ENCODE results near the gene UPK3BL2.
"Not testable (repeated sequence)": the region's sequence is repeated elsewhere in the genome, so short reads cannot be mapped to it uniquely, and the experiment has no call there.

The UPK3BL2 gene, protein sequence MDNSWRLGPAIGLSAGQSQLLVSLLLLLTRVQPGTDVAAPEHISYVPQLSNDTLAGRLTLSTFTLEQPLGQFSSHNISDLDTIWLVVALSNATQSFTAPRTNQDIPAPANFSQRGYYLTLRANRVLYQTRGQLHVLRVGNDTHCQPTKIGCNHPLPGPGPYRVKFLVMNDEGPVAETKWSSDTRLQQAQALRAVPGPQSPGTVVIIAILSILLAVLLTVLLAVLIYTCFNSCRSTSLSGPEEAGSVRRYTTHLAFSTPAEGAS

DNA sequence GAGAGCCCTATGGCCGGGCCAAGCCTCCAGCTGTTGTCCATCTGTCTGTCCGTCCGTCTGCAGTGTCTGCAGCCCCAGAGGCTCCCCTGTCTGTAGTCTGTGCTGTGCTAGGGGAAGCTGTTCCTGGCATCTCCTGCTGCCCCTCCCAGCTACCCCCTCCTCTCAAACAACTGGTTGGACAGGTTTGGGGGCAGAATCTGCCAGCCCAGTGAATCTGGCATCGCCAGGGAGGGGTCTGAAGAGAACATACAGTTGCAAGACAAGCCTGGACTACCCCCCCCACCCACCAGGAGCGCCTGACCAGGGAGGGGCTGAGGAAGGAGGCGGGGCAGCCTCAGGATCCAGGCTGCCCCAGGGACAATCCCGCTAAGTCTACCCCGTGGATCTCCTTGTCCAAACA lies at the start of gene UPK3BL2:
Gene UPK3BL2 (minus strand): TSS at position 101 of the 400 bp plus-strand sequence. CDS start 60 bp downstream, at position 41.
- H3K27me3 Mint-ChIP-seq (ENCODE audit: low read depth); H3K4me3 Mint-ChIP-seq; H3K4me1 Mint-ChIP-seq; H3K9me3 Mint-ChIP-seq; H3K36me3 Mint-ChIP-seq (ENCODE audit: low read depth); H3K27ac Mint-ChIP-seq: not testable (repeated sequence)

DNA sequence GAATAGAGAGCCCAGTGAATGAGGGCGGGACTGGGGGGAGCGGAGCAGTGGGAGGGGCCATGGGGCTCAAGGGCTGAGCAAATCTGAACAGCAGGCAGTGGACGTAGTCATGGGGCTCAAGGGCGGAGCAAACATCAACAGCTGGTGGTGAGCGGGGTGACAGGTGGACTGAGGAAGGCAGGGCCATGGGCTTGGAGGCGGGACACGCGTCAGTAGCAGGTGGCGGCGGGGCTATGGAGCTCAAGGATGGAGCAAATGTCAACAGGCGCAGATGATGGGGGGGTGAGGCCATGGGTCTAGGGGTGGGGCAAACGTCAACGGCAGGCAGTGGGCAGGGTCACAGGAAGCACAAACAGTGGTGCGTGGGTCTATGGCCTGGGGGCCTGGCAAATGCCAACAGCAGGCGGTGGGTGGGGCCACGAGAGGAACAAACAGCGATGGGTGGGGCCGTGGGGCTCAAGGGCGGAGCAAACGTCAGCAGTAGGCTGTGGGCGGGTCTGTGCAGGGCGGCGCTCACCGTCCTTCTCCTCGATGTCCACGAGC lies 49.1 kb upstream of the UPK3BL2 start:
- H3K4me1 Mint-ChIP-seq; H3K36me3 Mint-ChIP-seq (ENCODE audit: low read depth); H3K9me3 Mint-ChIP-seq; H3K4me3 Mint-ChIP-seq; H3K27ac Mint-ChIP-seq; H3K27me3 Mint-ChIP-seq (ENCODE audit: low read depth): not testable (repeated sequence)

DNA sequence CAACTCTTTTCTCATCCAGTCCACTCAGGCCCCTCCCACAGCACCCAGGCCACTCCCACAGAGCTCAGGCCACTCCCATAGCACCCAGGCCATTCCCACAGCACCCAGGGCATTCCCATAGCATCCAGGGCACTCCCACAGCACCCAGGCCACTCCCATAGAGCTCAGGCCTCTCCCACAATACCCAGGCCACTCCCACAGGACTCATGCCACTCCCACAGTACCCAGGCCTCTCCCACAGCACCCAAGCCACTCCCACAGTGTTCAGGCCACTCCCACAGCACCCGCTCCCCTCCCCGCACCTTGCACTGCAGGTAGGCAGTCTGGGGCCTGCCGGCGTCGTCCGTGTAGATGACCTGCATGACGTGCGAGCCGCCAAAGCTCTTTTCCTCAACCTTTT lies 46.4 kb upstream of the UPK3BL2 start:
- H3K27me3 Mint-ChIP-seq (ENCODE audit: low read depth): not testable (repeated sequence)

DNA sequence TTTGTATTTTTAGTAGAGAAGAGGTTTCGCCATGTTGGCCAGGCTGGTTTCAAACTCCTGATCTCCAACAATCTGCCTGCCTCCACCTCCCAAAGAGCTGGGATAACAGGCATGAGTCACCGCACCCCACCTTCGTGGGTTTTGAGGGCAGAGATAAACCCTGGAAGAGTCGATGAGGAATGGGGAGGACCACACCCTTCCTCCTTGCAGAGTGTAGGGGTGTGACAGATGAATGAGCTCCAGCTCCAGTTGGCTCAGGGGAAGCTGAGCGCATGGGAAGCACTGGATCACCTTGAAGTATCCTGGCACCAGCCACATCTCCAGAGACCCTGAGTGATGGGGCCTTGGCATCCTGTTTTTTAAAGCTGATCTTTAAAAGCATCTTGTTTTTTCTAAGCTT lies 40.0 kb upstream of the UPK3BL2 start:
- H3K4me3 Mint-ChIP-seq; H3K27ac Mint-ChIP-seq; H3K27me3 Mint-ChIP-seq (ENCODE audit: low read depth); H3K4me1 Mint-ChIP-seq; H3K36me3 Mint-ChIP-seq (ENCODE audit: low read depth); H3K9me3 Mint-ChIP-seq: not testable (repeated sequence)

More for the DNA sequence above, 46.4 kb upstream of the UPK3BL2 start:
- H3K36me3 Mint-ChIP-seq (ENCODE audit: low read depth); H3K4me1 Mint-ChIP-seq; H3K4me3 Mint-ChIP-seq; H3K27ac Mint-ChIP-seq; H3K9me3 Mint-ChIP-seq: not testable (repeated sequence)

DNA sequence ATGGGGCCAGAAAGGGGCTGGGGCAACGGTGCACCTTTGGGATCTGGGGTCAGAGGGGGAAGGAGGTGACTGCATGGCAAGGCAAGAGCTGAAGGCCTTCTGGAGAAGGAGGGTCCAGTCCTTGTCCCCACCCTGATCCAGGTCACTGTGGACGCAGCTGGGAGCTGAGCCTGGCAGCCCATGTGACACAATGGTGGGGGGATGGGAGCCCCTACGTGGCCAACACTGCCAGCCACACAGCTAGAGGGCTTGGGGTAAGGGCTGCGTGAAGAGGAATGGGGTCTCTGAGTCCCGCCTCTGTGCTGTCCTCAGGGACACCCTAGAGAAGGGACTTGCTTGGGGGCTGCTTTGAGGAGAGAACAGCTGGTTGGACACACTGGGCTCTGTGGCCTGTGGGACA lies 38.2 kb upstream of the UPK3BL2 start:
- H3K4me3 Mint-ChIP-seq; H3K27me3 Mint-ChIP-seq (ENCODE audit: low read depth); H3K27ac Mint-ChIP-seq; H3K4me1 Mint-ChIP-seq; H3K9me3 Mint-ChIP-seq; H3K36me3 Mint-ChIP-seq (ENCODE audit: low read depth): not testable (repeated sequence)

DNA sequence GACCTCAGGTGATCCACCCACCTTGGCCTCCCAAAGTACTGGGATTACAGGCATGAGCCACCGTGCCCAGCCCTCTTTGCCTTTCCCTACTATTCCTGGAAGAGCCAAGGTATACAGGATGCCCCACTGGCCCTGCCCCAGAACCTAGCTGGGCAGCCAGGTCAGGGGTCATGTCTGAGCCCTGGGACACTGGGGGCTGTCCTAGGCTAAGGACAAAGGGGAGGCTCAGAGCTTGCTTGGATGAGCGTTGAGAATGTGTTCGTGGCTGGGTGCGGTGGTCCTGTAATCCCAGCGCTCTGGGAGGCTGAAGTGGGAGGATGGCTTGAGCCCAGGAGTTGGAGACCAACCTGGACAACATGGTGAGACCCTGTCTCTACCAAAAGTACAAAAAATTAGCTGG lies 35.0 kb upstream of the UPK3BL2 start:
- not testable (repeated sequence) for H3K27me3 Mint-ChIP-seq (ENCODE audit: low read depth); H3K4me1 Mint-ChIP-seq; H3K27ac Mint-ChIP-seq; H3K36me3 Mint-ChIP-seq (ENCODE audit: low read depth); H3K9me3 Mint-ChIP-seq; H3K4me3 Mint-ChIP-seq

DNA sequence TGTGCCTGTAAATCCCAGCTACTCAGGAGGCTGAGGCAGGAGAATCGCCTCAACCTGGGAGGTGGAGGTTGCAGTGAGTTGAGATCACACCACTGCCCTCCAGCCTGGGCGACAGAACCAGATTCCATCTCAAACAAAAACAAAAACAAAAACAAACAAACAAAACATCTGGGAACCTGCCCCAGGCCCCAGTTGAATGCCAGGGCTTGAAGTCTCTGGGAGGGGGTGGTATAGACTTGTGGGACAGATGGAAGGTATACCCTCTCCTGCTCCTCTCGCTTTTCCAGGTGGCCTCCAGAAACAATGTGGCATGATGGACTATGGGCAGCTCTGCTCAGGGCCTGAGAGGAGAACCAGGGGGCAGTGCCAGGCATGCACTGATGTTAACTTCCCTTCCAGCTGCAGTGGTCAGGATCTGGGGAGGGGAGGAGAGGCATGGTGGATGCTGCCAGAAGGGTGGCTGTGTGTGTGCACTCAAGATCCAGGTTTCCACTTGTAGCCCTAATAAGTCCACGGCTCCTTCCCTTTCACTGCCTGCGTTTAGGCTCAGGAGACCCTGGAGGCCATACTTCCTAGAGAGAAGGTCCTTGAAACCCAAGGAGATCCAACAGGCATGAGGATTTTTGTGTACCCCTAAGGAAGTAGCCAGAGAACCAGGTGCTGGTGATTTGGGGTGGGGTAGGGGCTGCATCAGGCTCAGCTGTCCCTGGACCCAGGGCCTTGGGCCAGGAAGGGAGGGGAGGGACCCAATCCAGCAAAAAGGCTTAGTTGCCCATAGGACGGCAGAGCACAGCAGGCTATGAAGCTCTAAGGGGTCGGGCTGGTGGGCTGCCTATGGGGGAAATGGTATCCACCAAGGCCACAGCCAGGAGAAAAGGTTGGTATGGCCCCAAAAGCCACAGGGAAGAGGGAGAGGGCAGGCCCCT lies 34.1 kb upstream of the UPK3BL2 start:
- H3K4me1 Mint-ChIP-seq; H3K27me3 Mint-ChIP-seq (ENCODE audit: low read depth); H3K4me3 Mint-ChIP-seq; H3K9me3 Mint-ChIP-seq; H3K27ac Mint-ChIP-seq; H3K36me3 Mint-ChIP-seq (ENCODE audit: low read depth): not testable (repeated sequence)

DNA sequence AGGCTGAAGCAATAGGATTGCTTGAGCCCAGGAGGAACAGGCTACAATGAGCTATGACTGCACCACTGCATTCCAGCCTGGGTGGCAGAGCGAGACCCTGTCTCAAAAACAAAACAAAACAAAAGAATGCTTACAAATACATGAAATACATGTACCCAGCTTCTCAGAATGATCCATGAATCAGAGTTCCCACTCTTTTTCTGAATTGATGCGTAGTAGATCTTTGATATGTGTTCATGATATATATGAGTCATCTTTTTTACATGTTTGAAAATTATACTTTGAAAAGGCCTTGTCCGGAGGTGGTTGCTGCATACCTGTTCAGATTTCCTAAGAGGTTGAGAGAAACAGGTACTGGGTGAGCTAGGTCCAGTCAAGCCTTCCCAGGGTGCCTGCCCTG lies 32.9 kb upstream of the UPK3BL2 start:
- H3K4me3 Mint-ChIP-seq; H3K36me3 Mint-ChIP-seq (ENCODE audit: low read depth); H3K4me1 Mint-ChIP-seq; H3K27ac Mint-ChIP-seq; H3K9me3 Mint-ChIP-seq; H3K27me3 Mint-ChIP-seq (ENCODE audit: low read depth): not testable (repeated sequence)

DNA sequence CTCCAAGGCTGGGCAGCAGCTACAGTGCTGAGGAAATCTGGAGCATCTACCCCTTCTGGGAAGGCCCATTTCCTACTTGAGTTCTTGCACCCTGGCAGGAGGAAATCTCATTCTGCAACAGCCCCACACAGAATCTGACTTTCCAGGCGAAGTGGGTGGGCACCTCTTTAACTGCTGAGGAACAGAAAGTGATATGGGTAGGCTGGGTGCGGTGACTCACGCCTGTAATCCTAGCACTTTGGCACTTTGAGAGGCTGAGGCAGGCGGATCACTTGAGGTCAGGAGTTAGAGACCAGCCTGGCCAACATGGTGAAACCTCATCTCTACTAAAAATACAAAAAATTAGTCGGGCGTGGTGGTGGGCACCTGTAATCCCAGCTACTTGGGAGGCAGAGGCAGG lies 31.1 kb upstream of the UPK3BL2 start:
- H3K4me1 Mint-ChIP-seq; H3K36me3 Mint-ChIP-seq (ENCODE audit: low read depth); H3K4me3 Mint-ChIP-seq; H3K9me3 Mint-ChIP-seq; H3K27ac Mint-ChIP-seq; H3K27me3 Mint-ChIP-seq (ENCODE audit: low read depth): not testable (repeated sequence)

DNA sequence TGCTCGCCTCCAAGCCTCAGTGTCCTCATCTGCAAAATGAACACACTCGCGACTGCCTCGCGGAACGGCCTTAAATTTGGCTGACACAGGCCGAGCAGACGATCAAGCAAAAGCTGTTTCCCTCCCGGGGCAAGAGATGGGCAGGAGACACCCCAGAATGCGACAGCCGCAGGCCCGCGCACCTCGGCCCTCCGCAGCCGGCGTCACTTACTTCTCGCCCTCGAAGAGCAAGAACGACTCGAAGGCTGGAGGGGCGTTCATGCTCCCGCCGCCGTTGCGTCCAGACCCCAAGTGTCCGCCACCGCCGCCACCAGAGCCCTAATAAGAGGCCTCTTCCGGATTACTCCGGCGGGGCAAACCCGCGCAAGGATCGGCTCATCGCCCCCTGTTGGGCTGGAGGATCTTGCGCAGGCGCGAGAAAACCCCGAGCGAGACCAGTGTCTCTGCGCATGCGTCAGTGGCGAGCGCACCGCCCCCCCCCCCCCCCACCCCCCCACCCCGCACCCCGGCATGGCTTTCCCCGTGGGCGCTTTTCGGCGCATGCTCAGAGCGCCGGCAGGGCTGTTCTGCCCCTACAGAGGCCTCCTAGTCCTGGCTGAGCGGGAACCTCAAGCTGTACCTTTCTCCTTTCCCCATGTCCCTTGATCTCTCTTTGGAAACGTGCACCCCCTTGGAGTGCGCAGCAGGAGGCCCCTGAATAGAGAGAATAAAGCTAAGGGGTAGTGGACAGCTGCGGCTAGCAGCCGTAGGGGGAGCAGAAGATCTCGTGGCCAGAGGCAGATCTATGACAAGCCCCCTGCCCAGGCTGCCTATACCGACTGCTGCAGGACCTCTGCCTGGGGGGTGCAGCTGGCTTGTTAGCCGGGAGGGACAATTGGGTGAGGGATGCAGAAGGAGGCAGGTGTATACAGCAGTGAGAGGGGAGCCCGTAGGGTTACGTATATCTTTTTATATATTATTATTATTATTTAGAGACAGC lies 29.1 kb upstream of the UPK3BL2 start, which contains the start of gene POLR2J3:
Gene POLR2J3 (minus strand): TSS at position 323 of the 979 bp plus-strand sequence. CDS start 62 bp downstream, at position 261.
- not testable (repeated sequence) for H3K27ac Mint-ChIP-seq; H3K36me3 Mint-ChIP-seq (ENCODE audit: low read depth); H3K4me1 Mint-ChIP-seq; H3K27me3 Mint-ChIP-seq (ENCODE audit: low read depth); H3K9me3 Mint-ChIP-seq
- H3K4me3 Mint-ChIP-seq: peak within 1 kb of the TSS; percentile 74 to 83 (median 82)
- TF ChIP-seq, protein P1, sequence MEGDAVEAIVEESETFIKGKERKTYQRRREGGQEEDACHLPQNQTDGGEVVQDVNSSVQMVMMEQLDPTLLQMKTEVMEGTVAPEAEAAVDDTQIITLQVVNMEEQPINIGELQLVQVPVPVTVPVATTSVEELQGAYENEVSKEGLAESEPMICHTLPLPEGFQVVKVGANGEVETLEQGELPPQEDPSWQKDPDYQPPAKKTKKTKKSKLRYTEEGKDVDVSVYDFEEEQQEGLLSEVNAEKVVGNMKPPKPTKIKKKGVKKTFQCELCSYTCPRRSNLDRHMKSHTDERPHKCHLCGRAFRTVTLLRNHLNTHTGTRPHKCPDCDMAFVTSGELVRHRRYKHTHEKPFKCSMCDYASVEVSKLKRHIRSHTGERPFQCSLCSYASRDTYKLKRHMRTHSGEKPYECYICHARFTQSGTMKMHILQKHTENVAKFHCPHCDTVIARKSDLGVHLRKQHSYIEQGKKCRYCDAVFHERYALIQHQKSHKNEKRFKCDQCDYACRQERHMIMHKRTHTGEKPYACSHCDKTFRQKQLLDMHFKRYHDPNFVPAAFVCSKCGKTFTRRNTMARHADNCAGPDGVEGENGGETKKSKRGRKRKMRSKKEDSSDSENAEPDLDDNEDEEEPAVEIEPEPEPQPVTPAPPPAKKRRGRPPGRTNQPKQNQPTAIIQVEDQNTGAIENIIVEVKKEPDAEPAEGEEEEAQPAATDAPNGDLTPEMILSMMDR (IDR thresholded peaks at IDR 0.05; ENCODE audit: unreplicated experiment in 3 of 3): peak; percentile 36 to 50 (median 37)

DNA sequence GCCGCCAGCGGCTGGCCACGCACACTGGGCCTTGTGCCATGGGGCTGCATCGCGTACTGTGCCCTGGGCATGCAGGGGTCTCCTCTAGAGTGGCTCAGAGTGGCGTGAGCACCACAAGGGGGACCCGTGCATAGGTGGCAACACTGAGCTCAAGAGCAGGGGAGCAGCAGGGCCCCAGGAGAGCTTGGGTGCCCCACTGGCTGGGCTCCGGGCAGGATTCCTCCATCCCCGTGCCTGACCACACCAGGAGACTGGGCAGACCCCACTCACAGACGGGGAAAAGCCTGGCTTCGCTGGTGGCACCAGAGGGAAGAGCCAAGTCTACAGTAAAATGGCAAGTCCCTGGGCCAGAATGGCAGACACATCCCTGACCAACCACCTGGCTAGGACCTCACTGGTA lies 25.1 kb upstream of the UPK3BL2 start:
- H3K27me3 Mint-ChIP-seq (ENCODE audit: low read depth); H3K27ac Mint-ChIP-seq; H3K9me3 Mint-ChIP-seq; H3K36me3 Mint-ChIP-seq (ENCODE audit: low read depth); H3K4me1 Mint-ChIP-seq; H3K4me3 Mint-ChIP-seq: not testable (repeated sequence)

DNA sequence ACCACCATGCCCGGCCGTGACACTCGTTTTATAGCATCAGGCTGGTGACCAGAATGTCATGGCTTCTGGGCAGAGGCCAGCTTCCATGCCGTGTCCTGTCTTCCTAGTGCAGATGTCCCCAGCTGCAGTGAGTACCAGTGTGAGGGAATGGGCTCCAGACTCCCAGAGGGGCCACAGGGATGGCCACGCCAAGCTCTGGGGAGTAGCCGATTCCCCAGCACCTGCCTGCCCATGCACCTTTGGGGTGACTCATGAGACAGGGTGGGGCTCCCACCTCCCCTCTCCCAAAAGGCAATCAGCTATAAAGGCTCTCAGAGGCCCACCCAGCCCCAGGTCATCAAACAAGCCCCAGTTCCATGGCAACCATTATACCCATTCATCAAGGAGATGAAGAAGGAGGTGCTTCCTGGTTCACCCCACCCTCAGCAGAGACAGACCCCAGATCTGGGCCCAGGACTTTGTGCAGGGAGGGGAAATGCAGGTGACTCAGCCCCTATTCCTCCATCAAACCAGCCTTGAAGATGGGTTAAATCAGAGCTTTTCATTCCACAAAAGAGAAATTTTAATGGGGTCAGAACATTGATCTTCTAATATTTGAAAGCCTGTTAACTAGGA lies 7.4 kb upstream of the UPK3BL2 start, which contains the start of gene SPDYE2:
Gene SPDYE2 (plus strand): TSS at position 419 of the 615 bp plus-strand sequence. CDS start 2,030 bp downstream, outside the sequence.
- not testable (repeated sequence) for H3K9me3 Mint-ChIP-seq; H3K27me3 Mint-ChIP-seq (ENCODE audit: low read depth); H3K4me3 Mint-ChIP-seq; H3K36me3 Mint-ChIP-seq (ENCODE audit: low read depth); H3K4me1 Mint-ChIP-seq; H3K27ac Mint-ChIP-seq

DNA sequence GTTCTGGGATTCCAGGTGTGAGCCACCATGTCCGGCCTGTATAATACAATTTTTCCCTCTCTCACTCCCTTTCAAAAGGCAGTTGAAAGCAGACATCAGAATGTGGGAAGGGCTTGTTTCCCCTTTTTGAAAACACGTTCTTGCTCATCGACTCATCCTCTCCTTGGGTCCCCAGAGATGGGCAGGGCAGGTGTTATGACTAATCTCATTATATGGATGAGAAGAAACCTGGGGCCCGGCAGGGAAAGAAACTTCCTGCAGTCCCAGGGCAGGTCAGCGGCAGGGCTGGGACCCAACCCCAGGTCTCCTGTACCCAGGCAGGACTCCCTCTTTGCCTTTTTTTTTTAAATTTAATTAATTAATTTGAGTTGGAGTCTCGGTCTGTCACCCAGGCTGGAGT lies 2.9 kb upstream of the UPK3BL2 start:
- H3K4me3 Mint-ChIP-seq; H3K4me1 Mint-ChIP-seq; H3K27ac Mint-ChIP-seq; H3K9me3 Mint-ChIP-seq; H3K27me3 Mint-ChIP-seq (ENCODE audit: low read depth); H3K36me3 Mint-ChIP-seq (ENCODE audit: low read depth): not testable (repeated sequence)

Data from nephron (organoid).